Measurements from ENCODE around the gene SEC16B. TPM values are rescaled to one million over a fixed set of nuclear protein-coding genes. Genes with fewer than 3 reads are reported as not detected.

The SEC16B gene
- total and polyA plus RNA-seq, 8 donors = 2.8 to 16.9 (median 4.3) TPM

- DNase-seq = peak in 4 of 6 donors; percentile 45 to 77 (median 63)
- no peak for TF ChIP-seq CTCF (IDR thresholded peaks at IDR 0.05)
- no peaks in the 10 kb centered on the region for H3K4me1 ChIP-seq
- intact Hi-C loops (cut with DNase I) = no loop called here
- H3K27me3 ChIP-seq = no peaks in the 10 kb centered on the region
- no peaks in the 10 kb centered on the region for H3K9me3 ChIP-seq
- peak overlapping the region; percentile 14 to 69 (median 40) for H3K27ac ChIP-seq
- 41% methylated on average over 3 of the region's 3 CpGs for WGBS, 2 donors
- H3K36me3 ChIP-seq = no peaks in the 10 kb centered on the region
- peak overlapping the region in 3 of 4 donors; percentile 10 to 40 (median 20) for H3K4me3 ChIP-seq
- no peak for FAIRE-seq
- peak; percentile 95 to 98 (median 96) for ATAC-seq
Measured at GRCh38 chr1:177984136-177984525, 14.3 kb upstream of the SEC16B start.

DNA sequence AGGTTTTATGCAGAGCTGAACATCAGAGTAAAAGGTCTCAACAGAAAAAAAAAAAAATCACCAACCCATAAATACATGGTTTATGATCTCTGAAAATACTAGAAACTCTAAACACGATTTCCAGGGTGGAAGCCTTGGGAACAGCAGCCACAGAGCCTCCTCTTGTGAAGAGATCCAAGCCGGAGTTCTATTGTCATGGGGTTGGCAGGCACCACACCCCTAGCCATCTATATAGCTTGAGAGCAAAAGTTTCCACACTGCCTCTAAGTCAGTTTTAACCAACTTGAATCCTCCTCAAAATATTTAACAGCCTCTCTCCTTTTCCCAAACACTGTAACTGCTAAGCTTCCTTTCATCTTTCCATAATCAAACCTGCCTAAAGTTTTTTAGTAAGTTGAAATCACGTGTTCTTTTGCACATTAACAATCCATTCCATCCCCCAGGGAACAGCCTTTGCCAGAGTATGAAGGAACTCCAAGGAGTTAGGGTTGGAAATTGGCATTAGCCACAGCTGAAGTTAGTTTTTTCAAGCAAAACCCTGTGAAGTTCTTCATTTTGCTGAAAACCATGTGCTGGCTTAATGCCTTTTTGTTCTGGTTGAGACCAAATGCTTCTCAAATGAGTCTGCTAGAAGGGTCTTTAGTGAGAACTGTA lies 13.8 kb upstream of the SEC16B start:
- Histone ChIP-seq H3K9me3 (no peaks in the 10 kb centered on the region), H3K4me3 (peak overlapping the region in 3 of 4 donors; percentile 10 to 40 (median 20)), H3K36me3 (no peaks in the 10 kb centered on the region), H3K27me3 (no peaks in the 10 kb centered on the region), H3K27ac (peak overlapping the region; percentile 14 to 69 (median 40)), H3K4me1 (no peaks in the 10 kb centered on the region)
- ATAC-seq (peak; percentile 67 to 76 (median 72)), FAIRE-seq (no peak), DNase-seq (no peak)
- intact Hi-C loops (cut with DNase I) = no loop called here
- WGBS, 2 donors = 38 to 40% methylated on average over 3 of the region's 3 CpGs
- TF ChIP-seq CTCF (IDR thresholded peaks at IDR 0.05) = no peak

- no peak for FAIRE-seq
- no peaks in the 10 kb centered on the region for H3K4me1 ChIP-seq
- peak overlapping the region in 2 of 4 donors; percentile 46 to 69 for H3K27ac ChIP-seq
- no peaks in the 10 kb centered on the region for H3K9me3 ChIP-seq
- peak in 1 of 6 donors; percentile 31 for DNase-seq
- H3K4me3 ChIP-seq = peak overlapping the region in 2 of 4 donors; percentile 20 to 40
- TF ChIP-seq CTCF (IDR thresholded peaks at IDR 0.05) = no peak
- no peaks in the 10 kb centered on the region for H3K27me3 ChIP-seq
- ATAC-seq = peak; percentile 28 to 51 (median 38)
- intact Hi-C loops (cut with DNase I) = no loop called here
- 55 to 58% methylated on average over 5 of the region's 5 CpGs for WGBS, 2 donors
- H3K36me3 ChIP-seq = no peaks in the 10 kb centered on the region
Measured at GRCh38 chr1:177983077-177983476, 13.2 kb upstream of the SEC16B start.

DNA sequence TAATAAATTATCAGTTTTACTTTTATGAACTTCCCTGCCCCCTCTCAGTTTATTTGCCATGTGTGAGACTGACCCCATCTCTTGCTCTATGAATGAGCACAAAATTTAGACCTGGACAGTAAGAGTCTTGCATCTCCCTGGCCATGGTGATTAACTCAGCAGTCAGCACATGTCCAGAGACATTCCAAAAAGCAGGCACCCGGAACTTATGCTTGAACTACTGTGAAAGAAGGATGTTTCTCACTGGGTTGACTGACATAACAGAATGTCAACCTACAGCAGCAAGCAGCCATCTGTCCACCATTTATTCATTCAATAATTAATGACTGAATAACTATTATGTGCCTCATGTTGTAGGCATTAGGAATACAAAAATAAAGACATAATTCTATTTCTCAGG lies 11.3 kb upstream of the SEC16B start:
- intact Hi-C loops (cut with DNase I) = no loop called here
- no peak overlapping the region for H3K4me3 ChIP-seq
- H3K36me3 ChIP-seq = no peaks in the 10 kb centered on the region
- FAIRE-seq = no peak
- no peaks in the 10 kb centered on the region for H3K4me1 ChIP-seq
- TF ChIP-seq CTCF (IDR thresholded peaks at IDR 0.05) = no peak
- no peaks in the 10 kb centered on the region for H3K27me3 ChIP-seq
- DNase-seq = no peak
- no peak overlapping the region for H3K27ac ChIP-seq
- H3K9me3 ChIP-seq = no peaks in the 10 kb centered on the region
- ATAC-seq = no peak
- 82 to 100% methylated on average over 1 of the region's 1 CpG for WGBS, 2 donors

DNA sequence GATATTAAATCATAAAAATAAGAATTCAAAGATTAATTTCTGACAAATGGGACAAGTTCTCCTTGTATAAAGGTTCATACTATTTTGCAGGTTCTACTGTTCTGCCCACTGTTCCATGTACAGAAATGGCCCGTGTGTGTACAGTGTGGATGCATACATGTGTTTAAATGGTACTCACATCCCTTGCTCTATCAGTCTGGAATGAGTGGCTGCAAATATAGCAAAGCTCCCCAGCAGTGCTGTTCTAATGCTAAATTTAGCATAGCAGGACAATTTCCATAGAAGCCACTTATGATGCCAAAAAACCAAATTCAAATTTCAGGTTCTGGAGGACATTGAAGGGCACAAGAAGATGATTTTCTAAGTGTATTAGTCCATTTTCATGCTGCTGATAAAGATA lies 9.4 kb upstream of the SEC16B start:
- 81 to 89% methylated on average over 1 of the region's 1 CpG for WGBS, 2 donors
- FAIRE-seq = no peak
- no peak overlapping the region for H3K4me3 ChIP-seq
- H3K9me3 ChIP-seq = no peaks in the 10 kb centered on the region
- no peaks in the 10 kb centered on the region for H3K27me3 ChIP-seq
- TF ChIP-seq CTCF (IDR thresholded peaks at IDR 0.05) = no peak
- DNase-seq = no peak
- intact Hi-C loops (cut with DNase I) = no loop called here
- no peak for ATAC-seq
- no peak overlapping the region for H3K27ac ChIP-seq
- no peaks in the 10 kb centered on the region for H3K36me3 ChIP-seq
- H3K4me1 ChIP-seq = no peaks in the 10 kb centered on the region
